KMS-11 (cell line): Measurements from ENCODE around the gene MEF2A.

Experiments used
- H2AFZ ChIP-seq: fragments of 200-600 bp; sonication (generic); 2 replicates; pipeline ENCODE4 v1.6.1; 2016; ENCODE audit warnings: antibody characterized with exemption, mixed run types, low read depth
- H3K27ac ChIP-seq: fragments of 200-600 bp; sonication (generic); 2 replicates; pipeline ENCODE4 v1.6.1; 2016; ENCODE audit warnings: mild to moderate bottlenecking, mixed run types
- H3K27me3 ChIP-seq: fragments of 200-600 bp; sonication (generic); 2 replicates; pipeline ENCODE4 v1.6.1; 2017; ENCODE audit warnings: mild to moderate bottlenecking, low read depth, mixed run types, moderate library complexity; ENCODE audit not compliant: insufficient read depth
- H3K36me3 ChIP-seq: fragments of 200-600 bp; sonication (generic); 2 replicates; pipeline ENCODE4 v1.6.1; 2017; ENCODE audit warnings: mild to moderate bottlenecking, mixed run types; ENCODE audit not compliant: insufficient read depth
- H3K4me1 ChIP-seq: fragments of 200-600 bp; sonication (generic); 2 replicates; pipeline ENCODE4 v1.6.1; 2016; ENCODE audit warnings: mild to moderate bottlenecking, low read depth, mixed run types; ENCODE audit not compliant: poor library complexity, severe bottlenecking
- H3K4me2 ChIP-seq: fragments of 200-600 bp; sonication (generic); 2 replicates; pipeline ENCODE4 v1.7.0; 2016; ENCODE audit warnings: mild to moderate bottlenecking, mixed run types
- H3K4me3 ChIP-seq: fragments of 200-600 bp; sonication (generic); IDR thresholded peaks from 2 replicates; pipeline ENCODE4 v1.6.1; 2017; ENCODE audit warnings: low read depth, low read length, mixed read lengths; ENCODE audit not compliant: insufficient read depth
- H3K79me2 ChIP-seq: fragments of 200-600 bp; sonication (generic); 2 replicates; pipeline ENCODE4 v1.6.1; 2016; ENCODE audit warnings: low read depth, mixed run types; ENCODE audit not compliant: insufficient read depth
- H3K9ac ChIP-seq: fragments of 200-600 bp; sonication (generic); 2 replicates; pipeline ENCODE4 v1.6.1; 2016; ENCODE audit warnings: mild to moderate bottlenecking, mixed run types
- H4K20me1 ChIP-seq: fragments of 200-600 bp; sonication (generic); 2 replicates; pipeline ENCODE4 v1.6.1; 2016; ENCODE audit warnings: mild to moderate bottlenecking, mixed run types; ENCODE audit not compliant: insufficient read depth
- TF ChIP-seq, protein P1 (sequence below): fragments of 200-600 bp; sonication (generic); conservative IDR thresholded peaks from 2 replicates; pipeline ENCODE4 v1.6.1; 2017; ENCODE audit warnings: low read depth, mild to moderate bottlenecking, antibody characterized with exemption, low read length, moderate library complexity, mixed read lengths

The MEF2A gene

DNA sequence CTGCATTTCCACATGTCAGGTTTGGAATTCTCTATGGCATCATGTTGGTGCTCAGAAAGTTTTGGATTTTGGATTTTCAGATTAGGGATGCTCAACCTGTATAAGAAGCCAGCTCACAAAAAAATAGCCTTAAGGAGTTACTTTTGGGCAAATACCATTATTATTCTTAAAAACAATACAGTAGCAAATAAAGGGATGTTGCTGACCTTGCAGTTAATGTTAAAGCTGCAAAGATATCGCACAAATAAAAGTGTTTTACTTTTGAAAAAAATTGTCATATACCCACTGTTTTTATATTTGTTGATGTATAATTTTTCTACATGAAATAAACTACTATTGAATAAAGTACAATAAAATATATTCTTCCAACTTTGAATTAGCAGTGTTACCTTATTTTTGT, 107.3 kb downstream of the MEF2A start:
- Histone ChIP-seq H3K9ac (no peak overlapping the region), H3K27me3 (no peaks in the 10 kb centered on the region), H3K4me3 (no peak overlapping the region), H3K79me2 (no peaks in the 10 kb centered on the region), H3K4me2 (no peak overlapping the region), H4K20me1 (no peaks in the 10 kb centered on the region), H3K27ac (no peak overlapping the region), H3K36me3 (0 out of 2 replicates have a peak, but pooled peaks cover 4% of the 10 kb centered on the region), H3K4me1 (peaks cover 15% of the 10 kb centered on the region), H2AFZ (no peak overlapping the region)
- TF ChIP-seq, protein P1, sequence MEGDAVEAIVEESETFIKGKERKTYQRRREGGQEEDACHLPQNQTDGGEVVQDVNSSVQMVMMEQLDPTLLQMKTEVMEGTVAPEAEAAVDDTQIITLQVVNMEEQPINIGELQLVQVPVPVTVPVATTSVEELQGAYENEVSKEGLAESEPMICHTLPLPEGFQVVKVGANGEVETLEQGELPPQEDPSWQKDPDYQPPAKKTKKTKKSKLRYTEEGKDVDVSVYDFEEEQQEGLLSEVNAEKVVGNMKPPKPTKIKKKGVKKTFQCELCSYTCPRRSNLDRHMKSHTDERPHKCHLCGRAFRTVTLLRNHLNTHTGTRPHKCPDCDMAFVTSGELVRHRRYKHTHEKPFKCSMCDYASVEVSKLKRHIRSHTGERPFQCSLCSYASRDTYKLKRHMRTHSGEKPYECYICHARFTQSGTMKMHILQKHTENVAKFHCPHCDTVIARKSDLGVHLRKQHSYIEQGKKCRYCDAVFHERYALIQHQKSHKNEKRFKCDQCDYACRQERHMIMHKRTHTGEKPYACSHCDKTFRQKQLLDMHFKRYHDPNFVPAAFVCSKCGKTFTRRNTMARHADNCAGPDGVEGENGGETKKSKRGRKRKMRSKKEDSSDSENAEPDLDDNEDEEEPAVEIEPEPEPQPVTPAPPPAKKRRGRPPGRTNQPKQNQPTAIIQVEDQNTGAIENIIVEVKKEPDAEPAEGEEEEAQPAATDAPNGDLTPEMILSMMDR, result no peak

DNA sequence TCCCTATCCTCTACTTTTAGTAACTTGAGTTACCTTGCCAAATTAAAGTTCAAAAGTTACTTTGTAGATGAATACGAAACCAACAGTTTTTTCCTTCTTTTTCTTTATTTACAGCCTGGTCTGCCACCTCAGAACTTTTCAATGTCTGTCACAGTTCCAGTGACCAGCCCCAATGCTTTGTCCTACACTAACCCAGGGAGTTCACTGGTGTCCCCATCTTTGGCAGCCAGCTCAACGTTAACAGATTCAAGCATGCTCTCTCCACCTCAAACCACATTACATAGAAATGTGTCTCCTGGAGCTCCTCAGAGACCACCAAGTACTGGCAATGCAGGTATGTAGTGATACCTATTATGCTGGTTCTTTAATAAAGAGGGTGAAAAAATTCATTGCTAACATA, 108.5 kb downstream of the MEF2A start:
- no peak overlapping the region for H3K4me3 ChIP-seq
- H4K20me1 ChIP-seq, result no peaks in the 10 kb centered on the region
- no peak overlapping the region for H3K27ac ChIP-seq
- H3K4me2 ChIP-seq, result no peak overlapping the region
- no peaks in the 10 kb centered on the region for H3K27me3 ChIP-seq
- H3K79me2 ChIP-seq, result no peaks in the 10 kb centered on the region
- no peak overlapping the region for H2AFZ ChIP-seq
- TF ChIP-seq, protein P1, result no peak
- H3K4me1 ChIP-seq, result peaks cover 20% of the 10 kb centered on the region
- no peak overlapping the region for H3K9ac ChIP-seq
- 0 out of 2 replicates have a peak, but pooled peaks cover 4% of the 10 kb centered on the region for H3K36me3 ChIP-seq

DNA sequence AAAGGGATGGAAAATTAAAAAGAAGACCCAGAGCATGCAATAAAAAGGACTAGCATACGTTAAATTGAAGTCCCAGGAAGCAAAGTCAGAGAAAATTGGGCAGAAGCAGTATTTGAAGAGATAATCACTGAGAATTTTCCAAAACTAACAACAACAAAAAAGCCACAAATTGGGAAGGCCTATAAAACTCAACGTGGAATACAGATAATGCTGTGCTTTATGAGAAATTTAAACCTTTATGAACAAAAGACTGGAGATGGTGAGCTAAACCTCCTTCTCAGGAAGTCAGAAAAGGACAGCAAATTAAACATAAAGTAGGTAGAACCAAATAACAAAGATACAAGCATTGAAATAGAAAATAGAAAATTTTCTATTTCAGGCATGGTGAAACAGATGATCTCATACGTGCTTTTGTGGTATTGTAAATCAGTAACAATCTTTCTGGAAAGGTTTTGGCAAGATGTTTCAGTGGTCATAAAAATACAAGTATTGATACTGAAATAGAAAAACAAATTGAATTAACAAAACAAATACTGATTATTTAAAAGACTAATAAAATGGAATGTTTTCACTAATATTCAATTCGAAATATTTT, 111.9 kb downstream of the MEF2A start:
- H3K79me2 ChIP-seq, result no peaks in the 10 kb centered on the region
- 0 out of 2 replicates have a peak, but pooled peaks cover 4% of the 10 kb centered on the region for H3K36me3 ChIP-seq
- TF ChIP-seq, protein P1, result no peak
- H3K4me3 ChIP-seq, result no peak overlapping the region
- H3K9ac ChIP-seq, result no peak overlapping the region
- peaks cover 36% of the 10 kb centered on the region for H3K4me1 ChIP-seq
- H4K20me1 ChIP-seq, result no peaks in the 10 kb centered on the region
- H3K4me2 ChIP-seq, result peak overlapping the region; percentile 21
- no peak overlapping the region for H2AFZ ChIP-seq
- peak overlapping the region; percentile 25; the same call in 1 of the 2 replicates for H3K27ac ChIP-seq
- H3K27me3 ChIP-seq, result no peaks in the 10 kb centered on the region

DNA sequence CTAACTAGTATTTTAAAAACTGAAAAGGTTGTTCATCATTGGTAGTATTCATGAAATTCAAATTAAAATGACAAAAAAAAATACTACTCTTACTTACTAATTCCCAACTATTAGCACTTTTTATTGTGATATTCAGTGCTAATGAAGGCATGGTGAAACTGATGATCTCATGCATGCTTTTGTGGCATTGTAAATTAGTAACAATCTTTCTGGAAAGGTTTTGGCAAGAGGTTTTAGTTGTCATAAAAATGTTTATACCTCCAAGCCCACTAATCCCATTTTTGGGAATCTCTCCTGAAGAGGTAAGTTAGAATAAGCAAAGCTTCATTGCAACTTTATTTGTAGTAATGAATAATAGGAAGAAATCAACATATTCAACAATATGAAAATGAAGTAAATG, 114.5 kb downstream of the MEF2A start:
- no peak overlapping the region for H3K4me3 ChIP-seq
- no peaks in the 10 kb centered on the region for H3K79me2 ChIP-seq
- H3K9ac ChIP-seq, result no peak overlapping the region
- H4K20me1 ChIP-seq, result no peaks in the 10 kb centered on the region
- H3K4me1 ChIP-seq, result peaks cover 42% of the 10 kb centered on the region
- no peak overlapping the region for H3K27ac ChIP-seq
- H3K36me3 ChIP-seq, result no peaks in the 10 kb centered on the region
- H3K27me3 ChIP-seq, result no peaks in the 10 kb centered on the region
- TF ChIP-seq, protein P1, result no peak
- H3K4me2 ChIP-seq, result no peak overlapping the region
- H2AFZ ChIP-seq, result no peak overlapping the region
